ENCODE data around the gene ST8SIA5.

The ST8SIA5 gene

DNA sequence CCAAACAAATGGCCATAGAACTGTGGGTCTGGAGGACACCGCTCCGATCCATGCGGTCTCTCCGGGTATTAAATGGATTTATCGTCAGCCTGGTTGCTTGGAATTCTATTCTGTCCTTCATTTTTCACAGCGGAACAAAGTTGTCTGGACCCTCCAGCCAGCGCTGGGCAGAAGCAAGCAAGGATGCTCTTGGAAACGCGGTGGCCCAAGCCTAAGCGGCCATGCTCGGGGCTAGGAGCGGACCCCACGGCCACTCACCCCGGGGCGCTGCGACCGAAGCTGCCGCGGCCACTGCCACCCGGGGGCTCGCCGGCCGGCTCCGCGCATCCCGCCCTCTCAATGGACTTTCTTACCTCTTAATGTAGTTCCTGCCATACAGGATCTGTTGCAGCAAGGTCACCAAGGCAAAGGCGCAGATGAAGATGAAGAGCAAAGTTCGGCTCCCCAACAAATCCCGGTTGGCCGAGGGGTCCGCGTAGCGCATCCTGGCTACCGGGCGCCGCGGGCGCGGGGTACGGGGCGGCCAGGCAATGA, 761 bp downstream of the ST8SIA5 start:
- H3K4me3 Mint-ChIP-seq, result no peak overlapping the region
- no peaks in the 10 kb centered on the region for H3K36me3 Mint-ChIP-seq (ENCODE audit: low read depth)
- no peak for DNase-seq
- H3K9me3 Mint-ChIP-seq, result no peaks in the 10 kb centered on the region
- peaks cover 82% of the 10 kb centered on the region for H3K27me3 Mint-ChIP-seq
- H3K27ac Mint-ChIP-seq, result no peak overlapping the region
- H3K4me1 Mint-ChIP-seq (ENCODE audit: low read depth), result peaks cover 19% of the 10 kb centered on the region

DNA sequence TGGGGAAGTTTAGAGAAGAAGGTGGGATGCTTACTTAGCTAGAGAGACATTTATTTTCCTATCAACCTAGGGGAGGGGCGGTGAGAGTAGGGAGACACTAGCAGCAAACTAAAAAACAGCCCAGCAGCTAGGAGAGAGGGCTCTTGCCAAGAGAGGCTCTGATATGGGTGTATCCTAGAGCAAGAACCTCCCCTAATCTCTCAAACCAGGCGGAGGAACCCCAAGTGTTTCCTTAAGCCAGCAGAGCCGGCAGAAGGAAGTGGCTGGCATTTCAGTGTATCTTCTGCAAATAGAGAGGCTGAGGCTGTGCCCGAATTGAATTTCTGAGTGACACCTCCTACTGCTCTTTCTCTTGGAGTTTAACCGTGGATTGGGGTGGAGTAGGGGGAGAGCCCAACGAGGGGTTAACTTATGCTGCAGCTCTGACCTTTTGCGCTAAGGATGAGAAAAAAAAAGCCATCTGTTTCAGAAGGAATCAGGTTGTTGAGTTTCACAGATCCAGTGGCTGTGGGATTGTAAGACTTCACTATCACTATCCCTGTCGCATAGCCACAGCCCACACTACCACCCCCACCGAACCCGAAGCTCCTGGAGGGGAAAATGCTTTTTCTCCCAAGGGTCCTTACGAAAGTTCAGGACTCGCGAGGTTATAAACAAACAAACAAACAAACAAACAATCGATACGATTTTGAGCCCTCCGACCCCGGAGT, 1.4 kb downstream of the ST8SIA5 start:
- Mint-ChIP-seq H3K27ac (no peak overlapping the region), H3K4me1 (ENCODE audit: low read depth) (peaks cover 19% of the 10 kb centered on the region), H3K27me3 (peaks cover 78% of the 10 kb centered on the region), H3K36me3 (ENCODE audit: low read depth) (no peaks in the 10 kb centered on the region), H3K4me3 (no peak overlapping the region), H3K9me3 (no peaks in the 10 kb centered on the region)
- no peak for DNase-seq

DNA sequence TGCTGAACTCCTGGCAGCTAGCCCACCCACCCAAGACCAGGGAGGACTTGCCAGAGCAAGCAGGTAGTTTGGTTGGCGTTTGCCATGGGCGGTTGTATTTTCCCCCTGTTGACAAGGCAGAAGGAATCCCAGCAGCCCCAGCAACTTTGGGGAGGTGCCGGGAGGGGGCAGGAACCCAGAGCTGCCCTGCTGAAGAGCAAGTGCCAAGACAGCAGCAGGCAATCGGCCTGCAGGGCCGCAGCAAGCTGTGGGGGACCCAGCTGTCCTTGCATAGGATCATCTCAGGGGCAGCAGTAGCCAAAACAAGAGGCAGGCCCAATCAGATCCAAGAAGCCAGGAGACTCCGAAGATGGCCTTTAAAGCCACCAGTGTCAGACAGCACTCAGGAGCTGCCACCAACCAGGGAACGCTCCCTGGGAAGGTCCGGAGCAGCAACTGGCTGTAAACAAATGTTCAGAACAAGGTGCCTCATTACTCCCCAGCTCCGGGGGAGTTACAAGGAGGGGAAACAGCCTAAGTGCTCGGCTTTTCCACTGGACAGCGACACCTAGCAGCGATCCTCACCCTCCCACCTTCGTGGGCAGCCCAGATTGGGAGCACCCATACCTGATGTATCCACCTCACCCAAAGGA, 2.1 kb downstream of the ST8SIA5 start:
- no peak for DNase-seq
- Mint-ChIP-seq H3K4me1 (ENCODE audit: low read depth) (peaks cover 19% of the 10 kb centered on the region), H3K36me3 (ENCODE audit: low read depth) (no peaks in the 10 kb centered on the region), H3K4me3 (no peak overlapping the region), H3K27me3 (peaks cover 74% of the 10 kb centered on the region), H3K9me3 (no peaks in the 10 kb centered on the region), H3K27ac (no peak overlapping the region)

GRCh38 chr18:46754188-46754587, 2.7 kb downstream of the ST8SIA5 start:
- Mint-ChIP-seq H3K27ac (no peak overlapping the region), H3K4me1 (ENCODE audit: low read depth) (peaks cover 19% of the 10 kb centered on the region), H3K4me3 (no peak overlapping the region), H3K27me3 (peaks cover 68% of the 10 kb centered on the region), H3K36me3 (ENCODE audit: low read depth) (no peaks in the 10 kb centered on the region), H3K9me3 (no peaks in the 10 kb centered on the region)
- DNase-seq, result no peak

DNA sequence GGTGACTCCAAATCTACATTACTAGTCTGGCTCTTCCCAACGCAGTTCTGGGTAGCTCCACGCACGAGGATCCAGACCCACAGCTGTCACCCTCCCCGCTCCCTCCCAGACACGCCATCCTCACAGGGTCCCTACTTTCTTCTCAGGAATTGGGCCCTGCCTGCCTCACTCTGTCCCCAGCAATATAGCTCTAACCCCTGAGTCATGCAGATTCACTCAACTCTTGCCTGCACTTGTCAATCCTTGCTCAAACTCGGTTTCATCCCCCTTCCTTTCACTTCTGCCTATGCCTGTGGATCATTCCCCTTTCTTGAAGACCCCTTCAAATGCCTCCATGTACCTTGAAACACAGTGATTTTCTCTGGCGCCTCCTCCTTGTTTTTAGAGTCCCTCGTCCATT, 5.0 kb downstream of the ST8SIA5 start:
- Mint-ChIP-seq H3K9me3 (peaks cover 3% of the 10 kb centered on the region), H3K27me3 (peaks cover 57% of the 10 kb centered on the region), H3K27ac (no peak overlapping the region), H3K36me3 (ENCODE audit: low read depth) (no peaks in the 10 kb centered on the region), H3K4me1 (ENCODE audit: low read depth) (peaks cover 9% of the 10 kb centered on the region), H3K4me3 (no peak overlapping the region)
- no peak for DNase-seq

DNA sequence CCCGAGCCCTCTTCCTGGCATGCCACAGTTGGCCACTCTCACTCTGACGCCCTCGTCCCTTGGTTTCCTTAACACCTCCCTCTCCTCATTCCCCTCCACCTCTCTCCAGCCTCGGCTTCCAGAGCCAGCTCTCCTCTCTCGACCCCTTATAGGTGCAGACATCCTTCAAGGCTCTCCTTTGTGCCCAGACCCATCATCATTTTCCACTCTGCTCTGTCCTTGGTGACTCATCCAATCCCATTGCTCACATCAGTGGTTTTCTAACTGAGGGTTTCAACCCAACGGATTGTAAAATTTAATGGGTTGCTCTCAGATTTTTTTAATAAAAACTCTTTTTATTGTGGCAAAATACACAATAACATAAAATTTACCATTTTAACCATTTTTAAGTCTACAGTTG, 6.2 kb downstream of the ST8SIA5 start:
- Mint-ChIP-seq H3K9me3 (peaks cover 3% of the 10 kb centered on the region), H3K27me3 (peaks cover 61% of the 10 kb centered on the region), H3K4me3 (no peak overlapping the region), H3K27ac (no peak overlapping the region), H3K4me1 (ENCODE audit: low read depth) (peaks cover 5% of the 10 kb centered on the region), H3K36me3 (ENCODE audit: low read depth) (no peaks in the 10 kb centered on the region)
- no peak for DNase-seq

DNA sequence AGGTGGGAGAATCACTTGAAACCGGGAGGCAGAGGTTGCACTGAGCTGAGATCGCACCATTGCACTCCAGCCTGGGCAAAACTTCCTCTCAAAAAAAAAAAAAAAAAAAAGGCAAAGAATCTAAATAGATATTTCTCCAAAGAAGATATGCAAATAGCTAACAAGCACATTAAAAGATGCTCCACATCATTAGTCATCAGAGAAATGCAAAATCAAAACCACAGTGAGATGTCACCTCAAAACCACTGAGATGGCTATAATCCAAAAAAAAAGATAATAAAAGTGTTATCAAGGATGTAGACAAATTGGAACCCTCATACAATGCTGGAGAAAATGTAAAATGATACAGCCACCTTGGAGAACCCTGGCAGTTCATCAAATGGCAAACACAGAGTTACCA, 8.4 kb downstream of the ST8SIA5 start:
- Mint-ChIP-seq H3K27ac (no peak overlapping the region), H3K36me3 (ENCODE audit: low read depth) (no peaks in the 10 kb centered on the region), H3K27me3 (peaks cover 58% of the 10 kb centered on the region), H3K9me3 (peaks cover 3% of the 10 kb centered on the region), H3K4me1 (ENCODE audit: low read depth) (no peaks in the 10 kb centered on the region), H3K4me3 (no peak overlapping the region)
- DNase-seq, result no peak

DNA sequence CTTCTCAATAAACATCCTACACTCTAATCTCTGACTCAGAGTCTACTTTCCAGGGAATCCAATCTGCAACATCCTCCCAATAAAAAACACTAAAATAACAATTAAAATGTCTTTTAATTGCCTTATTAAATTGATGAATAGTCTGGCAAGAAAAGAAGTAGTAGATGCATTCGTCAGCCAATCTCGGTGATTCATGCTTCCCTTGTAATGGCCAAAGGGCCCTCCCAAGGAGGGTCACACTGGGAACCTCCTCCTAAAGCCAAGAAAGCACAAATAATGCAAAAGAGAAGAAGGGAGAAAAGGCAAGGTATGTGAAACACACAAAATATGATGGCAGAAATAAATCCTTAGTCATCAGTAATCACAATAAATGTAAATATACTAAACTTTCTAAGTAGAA, 16.8 kb downstream of the ST8SIA5 start:
- DNase-seq, result no peak
- peaks cover 63% of the 10 kb centered on the region for H3K27me3 Mint-ChIP-seq
- no peaks in the 10 kb centered on the region for H3K4me1 Mint-ChIP-seq (ENCODE audit: low read depth)
- H3K9me3 Mint-ChIP-seq, result peaks cover 2% of the 10 kb centered on the region
- H3K27ac Mint-ChIP-seq, result no peak overlapping the region
- H3K4me3 Mint-ChIP-seq, result no peak overlapping the region
- no peaks in the 10 kb centered on the region for H3K36me3 Mint-ChIP-seq (ENCODE audit: low read depth)

DNA sequence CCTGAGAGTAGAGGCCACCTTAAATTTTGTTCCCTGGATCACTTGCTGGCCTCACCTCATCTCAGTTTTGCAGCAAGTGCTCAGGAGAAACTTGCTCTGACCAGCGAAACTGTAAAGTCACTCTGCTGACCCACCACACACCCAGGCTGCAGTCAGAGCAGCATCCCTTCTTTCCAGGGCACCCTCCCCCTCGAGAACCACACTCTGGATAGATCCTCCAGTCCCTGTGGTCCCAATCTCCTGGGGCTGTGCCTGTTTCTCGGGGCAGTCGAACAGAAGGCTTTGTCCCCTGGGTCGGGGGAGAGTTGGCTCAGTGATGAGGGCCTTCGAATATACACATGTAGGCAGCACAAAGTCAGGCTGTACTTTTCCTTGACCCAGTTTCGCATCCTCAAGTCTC, 18.4 kb downstream of the ST8SIA5 start:
- Mint-ChIP-seq H3K36me3 (ENCODE audit: low read depth) (no peaks in the 10 kb centered on the region), H3K27ac (no peak overlapping the region), H3K4me1 (ENCODE audit: low read depth) (no peaks in the 10 kb centered on the region), H3K4me3 (no peak overlapping the region), H3K9me3 (peaks cover 2% of the 10 kb centered on the region), H3K27me3 (peaks cover 50% of the 10 kb centered on the region)
- no peak for DNase-seq

DNA sequence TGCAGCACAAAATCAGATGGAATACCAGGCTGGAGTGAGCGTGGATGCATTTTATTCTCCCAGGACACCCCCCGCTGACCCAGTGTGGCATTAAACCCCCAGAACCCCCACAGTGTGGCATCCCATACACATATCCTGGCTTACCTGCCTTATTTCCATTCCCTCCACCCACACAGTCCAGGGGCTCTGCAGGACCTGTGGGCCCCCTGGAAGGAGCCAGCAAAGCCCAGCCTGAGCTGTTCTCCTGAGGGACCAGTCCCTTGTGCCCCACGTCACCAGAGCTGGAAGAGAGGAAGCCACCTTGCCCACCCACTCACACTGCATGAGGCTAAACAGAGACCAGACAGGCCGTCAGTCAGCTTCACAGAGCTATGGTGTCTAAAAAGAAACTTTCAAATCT, 20.1 kb downstream of the ST8SIA5 start:
- Mint-ChIP-seq H3K9me3 (peaks cover 2% of the 10 kb centered on the region), H3K4me1 (ENCODE audit: low read depth) (no peaks in the 10 kb centered on the region), H3K27me3 (peaks cover 40% of the 10 kb centered on the region), H3K4me3 (no peak overlapping the region), H3K27ac (no peak overlapping the region), H3K36me3 (ENCODE audit: low read depth) (no peaks in the 10 kb centered on the region)
- DNase-seq, result no peak

- H3K27ac Mint-ChIP-seq, result no peak overlapping the region
- no peaks in the 10 kb centered on the region for H3K36me3 Mint-ChIP-seq (ENCODE audit: low read depth)
- peaks cover 2% of the 10 kb centered on the region for H3K9me3 Mint-ChIP-seq
- H3K4me3 Mint-ChIP-seq, result no peak overlapping the region
- DNase-seq, result no peak
- H3K27me3 Mint-ChIP-seq, result peaks cover 37% of the 10 kb centered on the region
- no peaks in the 10 kb centered on the region for H3K4me1 Mint-ChIP-seq (ENCODE audit: low read depth)
Measured at GRCh38 chr18:46736135-46736534, 20.7 kb downstream of the ST8SIA5 start.

GRCh38 chr18:46734981-46735380, 21.9 kb downstream of the ST8SIA5 start:
- Mint-ChIP-seq H3K4me3 (no peak overlapping the region), H3K4me1 (ENCODE audit: low read depth) (no peaks in the 10 kb centered on the region), H3K27me3 (peaks cover 35% of the 10 kb centered on the region), H3K9me3 (peaks cover 2% of the 10 kb centered on the region), H3K36me3 (ENCODE audit: low read depth) (no peaks in the 10 kb centered on the region), H3K27ac (no peak overlapping the region)
- DNase-seq, result no peak

DNA sequence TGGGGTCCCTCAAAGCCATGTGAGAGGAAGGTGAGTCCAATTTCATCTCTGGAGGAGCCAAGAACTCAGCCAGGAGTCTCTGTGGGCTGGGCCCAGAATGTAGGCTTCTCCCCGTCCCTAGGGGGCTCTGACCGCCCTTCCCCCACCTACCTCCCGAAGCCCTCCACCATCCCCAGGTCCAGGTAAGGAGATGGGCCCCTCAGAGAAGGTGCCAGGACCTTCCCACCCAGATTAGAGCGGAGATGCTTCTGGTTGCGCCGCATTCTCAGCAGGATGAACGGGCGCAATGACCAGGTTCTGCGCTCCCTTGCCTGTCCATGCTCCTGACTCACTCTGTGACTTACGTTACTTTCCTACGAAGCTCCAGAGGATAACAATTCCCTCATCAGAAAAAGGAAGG, 23.0 kb downstream of the ST8SIA5 start:
- H3K27ac Mint-ChIP-seq, result no peak overlapping the region
- H3K9me3 Mint-ChIP-seq, result peaks cover 2% of the 10 kb centered on the region
- H3K36me3 Mint-ChIP-seq (ENCODE audit: low read depth), result no peaks in the 10 kb centered on the region
- no peaks in the 10 kb centered on the region for H3K4me1 Mint-ChIP-seq (ENCODE audit: low read depth)
- no peak for DNase-seq
- peaks cover 27% of the 10 kb centered on the region for H3K27me3 Mint-ChIP-seq
- H3K4me3 Mint-ChIP-seq, result no peak overlapping the region

DNA sequence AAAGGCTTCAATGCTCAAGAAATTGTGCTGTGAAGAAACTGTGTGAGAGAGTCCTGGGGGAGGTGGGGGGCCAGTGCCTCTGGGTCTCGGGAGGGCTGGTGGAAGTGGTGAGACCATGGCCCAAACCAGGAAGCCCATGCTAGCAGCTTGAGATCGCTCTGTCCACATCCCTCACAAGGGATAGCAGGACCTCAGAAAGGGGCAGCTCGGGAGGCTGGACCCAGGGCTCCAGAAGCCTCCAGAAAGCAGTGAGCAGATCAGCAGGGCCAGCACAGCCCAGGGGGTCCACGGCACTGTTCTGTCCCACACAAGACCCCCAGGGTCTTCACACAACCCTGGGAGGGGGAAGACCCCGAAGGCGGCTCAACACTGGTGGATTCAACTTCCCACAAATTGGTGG, 24.1 kb downstream of the ST8SIA5 start:
- peaks cover 2% of the 10 kb centered on the region for H3K9me3 Mint-ChIP-seq
- no peaks in the 10 kb centered on the region for H3K4me1 Mint-ChIP-seq (ENCODE audit: low read depth)
- no peak overlapping the region for H3K27ac Mint-ChIP-seq
- no peak for DNase-seq
- H3K27me3 Mint-ChIP-seq, result peaks cover 16% of the 10 kb centered on the region
- no peak overlapping the region for H3K4me3 Mint-ChIP-seq
- H3K36me3 Mint-ChIP-seq (ENCODE audit: low read depth), result no peaks in the 10 kb centered on the region

DNA sequence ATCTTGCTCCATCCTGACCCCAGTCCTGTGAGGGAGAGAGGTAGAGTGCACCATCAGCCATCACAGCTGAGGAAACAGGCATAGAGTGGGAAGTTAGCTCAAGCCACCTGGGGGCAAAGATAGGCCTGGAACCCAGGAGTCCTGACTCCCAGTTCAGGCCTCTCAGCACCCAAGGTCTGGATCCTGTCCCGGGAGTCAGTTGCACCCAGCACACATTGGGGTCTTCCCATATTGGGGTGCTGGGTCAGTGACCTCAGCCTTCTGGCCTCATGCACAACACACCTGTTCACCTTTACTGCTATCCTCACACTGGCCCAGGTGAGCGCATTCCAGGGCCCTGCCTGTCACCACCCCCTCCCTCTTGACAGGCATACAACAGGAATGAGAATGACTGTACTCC, 24.7 kb downstream of the ST8SIA5 start:
- no peaks in the 10 kb centered on the region for H3K4me1 Mint-ChIP-seq (ENCODE audit: low read depth)
- H3K27ac Mint-ChIP-seq, result no peak overlapping the region
- H3K36me3 Mint-ChIP-seq (ENCODE audit: low read depth), result no peaks in the 10 kb centered on the region
- H3K4me3 Mint-ChIP-seq, result no peak overlapping the region
- H3K9me3 Mint-ChIP-seq, result peaks cover 2% of the 10 kb centered on the region
- peaks cover 12% of the 10 kb centered on the region for H3K27me3 Mint-ChIP-seq
- DNase-seq, result no peak
